Measurements from ENCODE around the gene IL1RL2.

DNA sequence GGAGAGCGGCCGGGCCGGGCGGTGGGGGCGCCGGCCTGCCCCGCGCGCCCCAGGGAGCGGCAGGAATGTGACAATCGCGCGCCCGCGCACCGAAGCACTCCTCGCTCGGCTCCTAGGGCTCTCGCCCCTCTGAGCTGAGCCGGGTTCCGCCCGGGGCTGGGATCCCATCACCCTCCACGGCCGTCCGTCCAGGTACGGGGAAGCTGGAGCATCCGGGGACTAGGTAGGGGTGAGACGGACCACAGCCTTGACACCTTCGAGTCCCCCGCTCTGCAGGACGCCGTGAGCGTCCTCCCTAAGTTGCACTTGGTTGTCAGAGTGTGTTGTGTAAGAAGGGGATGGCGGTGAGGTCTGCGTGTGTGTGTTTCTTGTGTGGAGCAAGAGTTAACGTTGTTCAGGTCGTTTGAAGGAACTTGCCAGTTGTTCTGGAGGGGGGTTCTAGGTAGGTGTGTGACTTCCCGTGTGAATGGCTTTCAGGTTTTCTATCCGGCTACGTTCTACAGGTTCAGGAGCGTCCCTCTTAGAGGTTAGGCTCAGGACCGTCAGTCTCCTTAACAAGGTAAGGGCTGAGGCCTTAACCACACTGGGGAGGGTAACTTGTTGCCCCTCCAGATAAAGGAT, 43.9 kb upstream of the IL1RL2 start:
- no peak for TF ChIP-seq POLR2AphosphoS5 (IDR thresholded peaks at IDR 0.05)
- TF ChIP-seq, protein P1, sequence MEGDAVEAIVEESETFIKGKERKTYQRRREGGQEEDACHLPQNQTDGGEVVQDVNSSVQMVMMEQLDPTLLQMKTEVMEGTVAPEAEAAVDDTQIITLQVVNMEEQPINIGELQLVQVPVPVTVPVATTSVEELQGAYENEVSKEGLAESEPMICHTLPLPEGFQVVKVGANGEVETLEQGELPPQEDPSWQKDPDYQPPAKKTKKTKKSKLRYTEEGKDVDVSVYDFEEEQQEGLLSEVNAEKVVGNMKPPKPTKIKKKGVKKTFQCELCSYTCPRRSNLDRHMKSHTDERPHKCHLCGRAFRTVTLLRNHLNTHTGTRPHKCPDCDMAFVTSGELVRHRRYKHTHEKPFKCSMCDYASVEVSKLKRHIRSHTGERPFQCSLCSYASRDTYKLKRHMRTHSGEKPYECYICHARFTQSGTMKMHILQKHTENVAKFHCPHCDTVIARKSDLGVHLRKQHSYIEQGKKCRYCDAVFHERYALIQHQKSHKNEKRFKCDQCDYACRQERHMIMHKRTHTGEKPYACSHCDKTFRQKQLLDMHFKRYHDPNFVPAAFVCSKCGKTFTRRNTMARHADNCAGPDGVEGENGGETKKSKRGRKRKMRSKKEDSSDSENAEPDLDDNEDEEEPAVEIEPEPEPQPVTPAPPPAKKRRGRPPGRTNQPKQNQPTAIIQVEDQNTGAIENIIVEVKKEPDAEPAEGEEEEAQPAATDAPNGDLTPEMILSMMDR (IDR thresholded peaks at IDR 0.05) = no peak
- no peak for TF ChIP-seq POLR2A (IDR thresholded peaks at IDR 0.05)
